ENCODE measurements around the gene PTTG1IP. TPM values are rescaled to one million over a fixed set of nuclear protein-coding genes. Genes with fewer than 3 reads are reported as not detected.

Gene PTTG1IP
- total and polyA plus RNA-seq, 2 of the 13 experiments (the other 11 are each of a cell fraction or from before 2014, with no cell fraction given): 161 to 700 TPM

DNA sequence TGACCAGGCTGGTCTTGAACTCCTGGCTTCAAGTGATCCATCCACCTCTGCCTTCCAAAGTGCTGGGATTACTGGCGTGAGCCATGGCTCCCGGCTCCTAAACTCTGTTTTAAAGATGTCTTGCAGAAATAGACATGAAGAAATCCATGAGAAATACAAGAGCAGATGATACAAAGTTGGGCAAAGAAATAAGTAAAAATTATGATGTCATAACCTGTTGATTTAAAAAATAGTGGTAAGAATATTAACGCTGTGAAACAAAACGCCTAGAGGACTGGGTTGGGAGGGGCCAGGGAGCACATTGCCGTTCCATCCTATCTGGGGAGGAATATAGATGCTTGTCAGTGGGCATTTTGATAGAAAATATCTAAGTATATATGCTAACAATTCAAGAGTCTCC lies 48.4 kb upstream of the PTTG1IP start:
- DNase-seq (ENCODE audit: low spot score) (no peak), FAIRE-seq (no peak), ATAC-seq (no peak)
- H3K27me3 ChIP-seq (ENCODE audit: control insufficient read depth in 1 of 2, insufficient read depth in 2 of 2, low read length in 2 of 2): peaks cover 3 to 5% of the 10 kb centered on the region in 2 experiments; a peak in 3 of 5 replicates
- no TSS peak for BruUV-seq (replicated peaks)
- POLR2A ChIA-PET: no interaction called here
- no peak overlapping the region for H3K4me2 ChIP-seq (ENCODE audit: low read depth, low read length)
- H3K79me2 ChIP-seq (ENCODE audit: insufficient read depth, low read length): no peaks in the 10 kb centered on the region
- peaks cover 56% of the 10 kb centered on the region for H3K4me1 ChIP-seq (ENCODE audit: insufficient read depth, low read length)
- CTCF ChIA-PET (ENCODE audit: low intra/inter-chr PET ratio, low total read pairs): no interaction called here
- in situ Hi-C loops (cut with HindIII; ENCODE audit: extremely low pct_ligation_motif_present, low pct_unique_long_range_greater_than_20kb) (no loop called here), intact Hi-C loops (cut with micrococcal nuclease; ENCODE audit: unreplicated experiment) (no loop called here)
- no peaks in the 10 kb centered on the region for H4K20me1 ChIP-seq (ENCODE audit: insufficient read depth, low read length)
- H3K9me3 ChIP-seq (ENCODE audit: low read length): no peaks in the 10 kb centered on the region
- TF ChIP-seq, protein P1, sequence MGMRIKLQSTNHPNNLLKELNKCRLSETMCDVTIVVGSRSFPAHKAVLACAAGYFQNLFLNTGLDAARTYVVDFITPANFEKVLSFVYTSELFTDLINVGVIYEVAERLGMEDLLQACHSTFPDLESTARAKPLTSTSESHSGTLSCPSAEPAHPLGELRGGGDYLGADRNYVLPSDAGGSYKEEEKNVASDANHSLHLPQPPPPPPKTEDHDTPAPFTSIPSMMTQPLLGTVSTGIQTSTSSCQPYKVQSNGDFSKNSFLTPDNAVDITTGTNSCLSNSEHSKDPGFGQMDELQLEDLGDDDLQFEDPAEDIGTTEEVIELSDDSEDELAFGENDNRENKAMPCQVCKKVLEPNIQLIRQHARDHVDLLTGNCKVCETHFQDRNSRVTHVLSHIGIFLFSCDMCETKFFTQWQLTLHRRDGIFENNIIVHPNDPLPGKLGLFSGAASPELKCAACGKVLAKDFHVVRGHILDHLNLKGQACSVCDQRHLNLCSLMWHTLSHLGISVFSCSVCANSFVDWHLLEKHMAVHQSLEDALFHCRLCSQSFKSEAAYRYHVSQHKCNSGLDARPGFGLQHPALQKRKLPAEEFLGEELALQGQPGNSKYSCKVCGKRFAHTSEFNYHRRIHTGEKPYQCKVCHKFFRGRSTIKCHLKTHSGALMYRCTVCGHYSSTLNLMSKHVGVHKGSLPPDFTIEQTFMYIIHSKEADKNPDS (CRISPR knock-in tag; IDR thresholded peaks at IDR 0.05): no peak
- TF ChIP-seq, protein P2, sequence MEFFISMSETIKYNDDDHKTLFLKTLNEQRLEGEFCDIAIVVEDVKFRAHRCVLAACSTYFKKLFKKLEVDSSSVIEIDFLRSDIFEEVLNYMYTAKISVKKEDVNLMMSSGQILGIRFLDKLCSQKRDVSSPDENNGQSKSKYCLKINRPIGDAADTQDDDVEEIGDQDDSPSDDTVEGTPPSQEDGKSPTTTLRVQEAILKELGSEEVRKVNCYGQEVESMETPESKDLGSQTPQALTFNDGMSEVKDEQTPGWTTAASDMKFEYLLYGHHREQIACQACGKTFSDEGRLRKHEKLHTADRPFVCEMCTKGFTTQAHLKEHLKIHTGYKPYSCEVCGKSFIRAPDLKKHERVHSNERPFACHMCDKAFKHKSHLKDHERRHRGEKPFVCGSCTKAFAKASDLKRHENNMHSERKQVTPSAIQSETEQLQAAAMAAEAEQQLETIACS (CRISPR knock-in tag; IDR thresholded peaks at IDR 0.05): no peak
- TF ChIP-seq ATF7 (IDR thresholded peaks at IDR 0.05) (peak; percentile 80), ATF7 (CRISPR knock-in tag; IDR thresholded peaks at IDR 0.05) (no peak), MTA3 (CRISPR knock-in tag; IDR thresholded peaks at IDR 0.05) (no peak), FLYWCH1 (CRISPR knock-in tag; IDR thresholded peaks at IDR 0.05) (no peak), HNF4G (IDR thresholded peaks at IDR 0.05; ENCODE audit: borderline replicate concordance, low read depth, low read length) (no peak), HNF4G (CRISPR knock-in tag; IDR thresholded peaks at IDR 0.05; ENCODE audit: borderline replicate concordance, low read depth) (no peak), POGZ (CRISPR knock-in tag; IDR thresholded peaks at IDR 0.05) (no peak)
- H3K4me3 ChIP-seq (replicated peaks in 1 of 3; ENCODE audit: insufficient read depth in 1 of 3, low read depth in 2 of 3, low read length in 3 of 3): no peak overlapping the region
- no peak overlapping the region for H3K27ac ChIP-seq (ENCODE audit: extremely low read length, insufficient read depth, low read length)
- 56% methylated on average over 5 of the region's 5 CpGs for whole genome bisulfite sequencing (ENCODE audit: low lambda C conversion rate)
- H3K9ac ChIP-seq (ENCODE audit: insufficient read depth, low read depth, low read length): no peak overlapping the region
- no peak overlapping the region for H2AFZ ChIP-seq (ENCODE audit: low read length)
- no peaks in the 10 kb centered on the region for H3K36me3 ChIP-seq (replicated peaks in 1 of 2; ENCODE audit: control insufficient read depth in 1 of 2, insufficient read depth in 2 of 2, low read length in 2 of 2)

Data from HepG2 (cell line).